Right renal cortex interstitium (tissue), 3 donors: Measurements from ENCODE around the gene OR2H1. TPM values are rescaled to one million over a fixed set of nuclear protein-coding genes. Genes with fewer than 3 reads are reported as not detected.

Experiments
- DNase-seq, 3 donors: peaks; one replicate each; pipeline ENCODE4 v3.0.0-alpha.2; 2013; ENCODE audit warnings: low read depth in 3 of 3, low spot score in 2 of 3
- polyA plus RNA-seq, 3 donors: library from polyadenylated mRNA; unstranded; fragments of 120-200 nt; gene quantifications; one replicate each; pipeline ENCODE4 v1.2.1, GENCODE V29; 2013; ENCODE audit not compliant: insufficient read length in 3 of 3

The OR2H1 gene
- polyA plus RNA-seq, 3 donors: not detected

GRCh38 chr6:29479560-29479959 is 22.6 kb downstream of the OR2H1 start:
- no peak for DNase-seq

- DNase-seq: no peak
Measured at GRCh38 chr6:29483186-29483585, 26.2 kb downstream of the OR2H1 start.

- no peak for DNase-seq
Measured at GRCh38 chr6:29483735-29484134, 26.8 kb downstream of the OR2H1 start.

- no peak for DNase-seq
Measured at GRCh38 chr6:29486577-29486976, 29.6 kb downstream of the OR2H1 start.

GRCh38 chr6:29487131-29487530 is 30.2 kb downstream of the OR2H1 start:
- no peak for DNase-seq

- DNase-seq: no peak
Measured at GRCh38 chr6:29487660-29488059, 30.7 kb downstream of the OR2H1 start, which contains the start of gene MAS1L. MAS1L (minus strand) TSS chr6:29487956; CDS start chr6:29487902, 54 bp downstream.

- no peak for DNase-seq
Measured at GRCh38 chr6:29488874-29489273, 31.9 kb downstream of the OR2H1 start.

- DNase-seq: no peak
Measured at GRCh38 chr6:29489286-29489685, 32.3 kb downstream of the OR2H1 start.

- no peak for DNase-seq
Measured at GRCh38 chr6:29490055-29490454, 33.1 kb downstream of the OR2H1 start.

- no peak for DNase-seq
Measured at GRCh38 chr6:29490552-29490951, 33.6 kb downstream of the OR2H1 start.

- DNase-seq: no peak
Measured at GRCh38 chr6:29491574-29491973, 34.6 kb downstream of the OR2H1 start.

- no peak for DNase-seq
Measured at GRCh38 chr6:29493261-29493660, 36.3 kb downstream of the OR2H1 start.

GRCh38 chr6:29494131-29494530 is 37.2 kb downstream of the OR2H1 start:
- no peak for DNase-seq

- DNase-seq: no peak
Measured at GRCh38 chr6:29495571-29495970, 38.6 kb downstream of the OR2H1 start.

GRCh38 chr6:29496961-29497360 is 40.0 kb downstream of the OR2H1 start:
- no peak for DNase-seq

GRCh38 chr6:29499704-29500103 is 42.7 kb downstream of the OR2H1 start:
- no peak for DNase-seq

GRCh38 chr6:29500594-29500993 is 43.6 kb downstream of the OR2H1 start:
- no peak for DNase-seq

GRCh38 chr6:29501106-29501505 is 44.2 kb downstream of the OR2H1 start:
- DNase-seq: no peak

GRCh38 chr6:29502181-29502580 is 45.2 kb downstream of the OR2H1 start:
- DNase-seq: no peak

- no peak for DNase-seq
Measured at GRCh38 chr6:29502597-29502996, 45.6 kb downstream of the OR2H1 start.

GRCh38 chr6:29504961-29505360 is 48.0 kb downstream of the OR2H1 start:
- no peak for DNase-seq

GRCh38 chr6:29505808-29506207 is 48.9 kb downstream of the OR2H1 start:
- DNase-seq: no peak

- DNase-seq: no peak
Measured at GRCh38 chr6:29506446-29507067, 49.6 kb downstream of the OR2H1 start.
